GM10248 (cell line): ENCODE measurements around the gene SH3RF1.
A peak's percentile ranks its signal among the peaks of the same experiment; 100 is the strongest.

Source experiments
- CTCF ChIA-PET: fragments of 300-600 bp; sonication (Branson Sonifier 250); formaldehyde crosslinking; extraction: SDS; loops from one replicate; lab custom pipeline; 2021; ENCODE audit warnings: antibody characterized with exemption; lab: Yijun Ruan, JAX
- POLR2A ChIA-PET: fragments of 350-650 bp; sonication (Branson Sonifier 250); formaldehyde crosslinking; extraction: SDS; loops from one replicate; lab custom pipeline; 2020; ENCODE audit warnings: antibody characterized with exemption; lab: Yijun Ruan, JAX
- DNase-seq: peaks from one replicate; pipeline ENCODE4 v3.0.0; 2012; ENCODE audit errors: extremely low spot score
- TF ChIP-seq, protein P1 (sequence below): IDR thresholded peaks from 2 replicates; pipeline ENCODE4 v1.5.1; 2012; ENCODE audit warnings: mild to moderate bottlenecking, low read depth; ENCODE audit errors: extremely low read depth, missing control alignments, control extremely low read depth

SH3RF1 gene

GRCh38 chr4:169106696-169107229 is 164.0 kb downstream of the SH3RF1 start:
- CTCF ChIA-PET = interaction anchor here (1.3 kb wide), 1 partner anchor 17 kb away, joined by 5 read pairs; no protein-coding TSS in a partner anchor
- no peak for DNase-seq
- POLR2A ChIA-PET = no interaction called here
- TF ChIP-seq, protein P1, sequence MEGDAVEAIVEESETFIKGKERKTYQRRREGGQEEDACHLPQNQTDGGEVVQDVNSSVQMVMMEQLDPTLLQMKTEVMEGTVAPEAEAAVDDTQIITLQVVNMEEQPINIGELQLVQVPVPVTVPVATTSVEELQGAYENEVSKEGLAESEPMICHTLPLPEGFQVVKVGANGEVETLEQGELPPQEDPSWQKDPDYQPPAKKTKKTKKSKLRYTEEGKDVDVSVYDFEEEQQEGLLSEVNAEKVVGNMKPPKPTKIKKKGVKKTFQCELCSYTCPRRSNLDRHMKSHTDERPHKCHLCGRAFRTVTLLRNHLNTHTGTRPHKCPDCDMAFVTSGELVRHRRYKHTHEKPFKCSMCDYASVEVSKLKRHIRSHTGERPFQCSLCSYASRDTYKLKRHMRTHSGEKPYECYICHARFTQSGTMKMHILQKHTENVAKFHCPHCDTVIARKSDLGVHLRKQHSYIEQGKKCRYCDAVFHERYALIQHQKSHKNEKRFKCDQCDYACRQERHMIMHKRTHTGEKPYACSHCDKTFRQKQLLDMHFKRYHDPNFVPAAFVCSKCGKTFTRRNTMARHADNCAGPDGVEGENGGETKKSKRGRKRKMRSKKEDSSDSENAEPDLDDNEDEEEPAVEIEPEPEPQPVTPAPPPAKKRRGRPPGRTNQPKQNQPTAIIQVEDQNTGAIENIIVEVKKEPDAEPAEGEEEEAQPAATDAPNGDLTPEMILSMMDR = no peak

GRCh38 chr4:169105620-169106019 is 165.1 kb downstream of the SH3RF1 start:
- CTCF ChIA-PET = interaction anchor here (1.2 to 1.5 kb wide), 4 partner anchors 12 to 36 kb away, joined by 3 to 5 read pairs (median 4); no protein-coding TSS in a partner anchor
- TF ChIP-seq, protein P1 = no peak
- POLR2A ChIA-PET = no interaction called here
- no peak for DNase-seq

DNA sequence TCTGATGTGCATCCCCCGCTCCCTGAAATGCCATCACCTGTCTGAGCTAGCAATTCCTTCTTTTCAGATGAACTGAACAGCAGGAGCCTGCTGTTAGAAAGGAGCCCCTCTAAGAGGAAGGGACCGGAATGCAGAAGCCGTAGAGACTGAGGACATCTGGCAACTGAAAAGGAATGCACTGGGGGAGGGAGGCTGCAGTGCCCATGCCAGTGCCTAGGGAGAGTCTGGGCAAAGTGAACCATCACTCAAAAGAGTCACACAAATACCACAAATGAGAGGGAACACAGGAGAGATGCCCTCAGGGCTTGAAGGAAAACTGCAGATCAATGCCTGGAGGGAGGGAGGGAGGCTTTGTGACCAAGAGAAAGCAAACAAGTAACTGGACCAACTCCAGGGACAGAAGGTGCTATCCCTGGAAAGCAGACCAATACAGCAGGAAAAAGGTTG is 166.8 kb downstream of the SH3RF1 start:
- ChIA-PET POLR2A (no interaction called here), CTCF (interaction anchor here (1.0 kb wide), 1 partner anchor 18 kb away, joined by 4 read pairs; no protein-coding TSS in a partner anchor)
- TF ChIP-seq, protein P1 = no peak
- no peak for DNase-seq

DNA sequence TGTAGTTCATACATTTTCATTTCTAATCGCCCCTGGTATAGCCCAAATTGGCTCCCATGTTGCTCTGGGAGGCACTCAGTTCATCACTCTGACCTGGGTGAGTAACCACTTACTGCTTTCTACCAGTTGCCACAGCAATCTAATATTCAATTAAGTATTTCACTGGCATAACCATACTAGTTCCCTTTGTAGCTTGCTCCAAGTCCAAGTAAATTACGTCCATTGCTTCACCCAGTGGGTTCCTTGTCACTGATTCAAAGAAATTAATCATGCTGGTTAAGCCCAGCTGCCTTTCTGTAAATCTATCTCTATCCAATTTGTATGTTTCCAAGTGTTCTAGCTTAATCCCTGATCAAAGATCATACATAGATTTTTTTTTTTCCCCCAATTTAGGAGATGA is 168.7 kb downstream of the SH3RF1 start:
- TF ChIP-seq, protein P1 = no peak
- CTCF ChIA-PET = interaction anchor here (1.2 to 2.0 kb wide), 3 partner anchors 22 to 35 kb away, joined by 3 to 8 read pairs (median 3); no protein-coding TSS in a partner anchor
- POLR2A ChIA-PET = no interaction called here
- no peak for DNase-seq

DNA sequence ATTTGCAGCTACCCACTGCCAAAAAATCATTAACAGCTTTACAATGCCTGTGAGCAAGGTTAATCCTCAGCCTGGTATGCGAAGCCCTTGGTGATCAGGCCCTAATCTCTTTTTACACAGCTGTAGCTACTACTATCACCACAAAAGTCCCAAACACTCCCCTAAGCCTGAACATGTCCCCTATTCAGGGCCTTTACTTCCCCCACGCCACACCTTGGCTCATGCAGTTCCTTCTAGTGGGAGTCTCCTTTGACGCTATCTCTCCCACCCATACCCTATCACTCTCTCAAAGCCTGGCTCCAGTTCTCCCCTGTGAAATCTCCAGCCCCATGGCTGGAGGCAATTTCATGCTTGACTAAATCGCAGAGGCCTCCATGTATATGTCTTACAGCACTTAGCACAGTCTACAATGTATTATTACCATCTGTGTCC is 170.1 kb downstream of the SH3RF1 start:
- CTCF ChIA-PET = interaction anchor here (0.7 to 2.5 kb wide), 4 partner anchors 8 to 23 kb away, joined by 3 to 14 read pairs (median 6); no protein-coding TSS in a partner anchor
- TF ChIP-seq, protein P1 = no peak
- no peak for DNase-seq
- POLR2A ChIA-PET = no interaction called here

DNA sequence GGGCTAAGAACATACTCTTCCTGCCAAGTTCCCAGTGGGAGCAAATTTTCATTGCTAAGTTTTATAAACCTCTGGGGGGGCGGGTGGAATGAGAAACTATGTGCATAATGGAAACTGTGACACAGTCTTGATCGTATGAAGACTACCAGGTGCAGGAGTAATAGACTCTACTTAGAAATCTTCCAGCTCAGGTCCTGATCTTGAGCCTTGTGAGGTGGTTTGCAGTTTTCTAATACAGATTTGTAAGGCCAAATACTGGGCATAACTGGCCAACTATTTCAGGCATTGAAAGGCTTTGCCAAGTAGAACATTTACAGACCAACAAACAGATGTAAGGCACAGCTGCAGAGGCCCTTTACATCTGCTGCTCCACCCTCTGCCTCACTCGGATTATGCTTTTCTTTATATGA is 171.0 kb downstream of the SH3RF1 start:
- DNase-seq = peak; percentile 30
- POLR2A ChIA-PET = no interaction called here
- CTCF ChIA-PET = interaction anchor here (1.0 to 2.5 kb wide), 6 partner anchors 10 to 338 kb away, joined by 3 to 14 read pairs (median 4); no protein-coding TSS in a partner anchor
- TF ChIP-seq, protein P1 = no peak
